ENCODE data around the gene CLIC3.

The CLIC3 gene

GRCh38 chr9:137030538-137031527 is 34.5 kb upstream of the CLIC3 start:
- DNase-seq (ENCODE audit: low read depth in 2 of 2) = no peak

- no peak for DNase-seq (ENCODE audit: low read depth in 2 of 2)
Measured at GRCh38 chr9:137030006-137030405, 33.6 kb upstream of the CLIC3 start.

- peak in 1 of 2 donors; percentile 52 for DNase-seq (ENCODE audit: low read depth in 2 of 2)
Measured at GRCh38 chr9:137029058-137029936, 32.9 kb upstream of the CLIC3 start.

GRCh38 chr9:137028263-137029057 is 32.1 kb upstream of the CLIC3 start:
- DNase-seq (ENCODE audit: low read depth in 2 of 2) = peak; percentile 41 to 46

GRCh38 chr9:137027369-137028262 is 31.2 kb upstream of the CLIC3 start, which contains the start of gene ABCA2:
ABCA2 (minus strand) TSS chr9:137028237; CDS start chr9:137028140, 97 bp downstream.
- no peak for DNase-seq (ENCODE audit: low read depth in 2 of 2)

GRCh38 chr9:137026828-137027227 is 30.5 kb upstream of the CLIC3 start:
- DNase-seq (ENCODE audit: low read depth in 2 of 2) = no peak

- no peak for DNase-seq (ENCODE audit: low read depth in 2 of 2)
Measured at GRCh38 chr9:137026384-137026783, 30.0 kb upstream of the CLIC3 start.

GRCh38 chr9:137025517-137025966 is 29.2 kb upstream of the CLIC3 start:
- DNase-seq (ENCODE audit: low read depth in 2 of 2) = no peak

- DNase-seq (ENCODE audit: low read depth in 2 of 2) = no peak
Measured at GRCh38 chr9:137023583-137023991, 27.2 kb upstream of the CLIC3 start.

GRCh38 chr9:137023157-137023556 is 26.8 kb upstream of the CLIC3 start:
- no peak for DNase-seq (ENCODE audit: low read depth in 2 of 2)

- DNase-seq (ENCODE audit: low read depth in 2 of 2) = no peak
Measured at GRCh38 chr9:137022662-137023008, 26.3 kb upstream of the CLIC3 start.

- DNase-seq (ENCODE audit: low read depth in 2 of 2) = peak in 1 of 2 donors; percentile 57
Measured at GRCh38 chr9:137021979-137022661, 25.8 kb upstream of the CLIC3 start.

- no peak for DNase-seq (ENCODE audit: low read depth in 2 of 2)
Measured at GRCh38 chr9:137021568-137021978, 25.2 kb upstream of the CLIC3 start.

GRCh38 chr9:137020771-137021567 is 24.6 kb upstream of the CLIC3 start:
- no peak for DNase-seq (ENCODE audit: low read depth in 2 of 2)

GRCh38 chr9:137019891-137020683 is 23.7 kb upstream of the CLIC3 start:
- no peak for DNase-seq (ENCODE audit: low read depth in 2 of 2)

GRCh38 chr9:137018761-137019559 is 22.6 kb upstream of the CLIC3 start:
- DNase-seq (ENCODE audit: low read depth in 2 of 2) = no peak

- DNase-seq (ENCODE audit: low read depth in 2 of 2) = no peak
Measured at GRCh38 chr9:137017791-137018497, 21.6 kb upstream of the CLIC3 start.
